Loucy (cell line): ENCODE data around the gene GUCY1A1.

Source experiments
- H2AFZ ChIP-seq: fragments of 200-600 bp; sonication (generic); 2 replicates; pipeline ENCODE4 v1.6.0; 2016; ENCODE audit warnings: antibody characterized with exemption, mild to moderate bottlenecking, low read length, moderate library complexity
- H3F3A ChIP-seq: fragments of 200-600 bp; 2 replicates; pipeline ENCODE4 v1.6.0; 2016; ENCODE audit warnings: antibody characterized with exemption, low read depth, mild to moderate bottlenecking
- H3K27me3 ChIP-seq: fragments of 200-600 bp; sonication (generic); 2 replicates; pipeline ENCODE4 v1.6.1; 2014; ENCODE audit warnings: low read length, mild to moderate bottlenecking; ENCODE audit not compliant: insufficient read depth, poor library complexity, severe bottlenecking
- H3K36me3 ChIP-seq: fragments of 200-600 bp; sonication (generic); 2 replicates; pipeline ENCODE4 v1.6.1; 2016; ENCODE audit warnings: low read length; ENCODE audit not compliant: insufficient read depth
- H3K4me1 ChIP-seq: fragments of 200-600 bp; sonication (generic); 2 replicates; pipeline ENCODE4 v1.5.1; 2014; ENCODE audit warnings: low read length, mild to moderate bottlenecking; ENCODE audit not compliant: insufficient read depth, poor library complexity, severe bottlenecking
- H3K4me2 ChIP-seq: fragments of 200-600 bp; sonication (generic); 2 replicates; pipeline ENCODE4 v1.6.0; 2014; ENCODE audit warnings: antibody characterized with exemption, low read length, low read depth, mild to moderate bottlenecking; ENCODE audit not compliant: poor library complexity, severe bottlenecking
- H3K4me3 ChIP-seq: fragments of 200-600 bp; sonication (generic); 2 replicates; pipeline ENCODE4 v1.5.1; 2014; ENCODE audit warnings: low read length, mild to moderate bottlenecking, mixed read lengths; ENCODE audit not compliant: poor library complexity, severe bottlenecking
- H3K79me2 ChIP-seq: fragments of 200-600 bp; sonication (generic); 2 replicates; pipeline ENCODE4 v1.6.1; 2014; ENCODE audit warnings: low read length; ENCODE audit not compliant: insufficient read depth
- H3K9ac ChIP-seq: fragments of 200-600 bp; sonication (generic); 2 replicates; pipeline ENCODE4 v1.6.0; 2014; ENCODE audit warnings: mild to moderate bottlenecking, low read depth, low read length, moderate library complexity; ENCODE audit not compliant: poor library complexity, severe bottlenecking
- H3K9me2 ChIP-seq: fragments of 200-600 bp; sonication (generic); replicated peaks from 2 replicates; pipeline ENCODE4 v1.6.1; 2016; ENCODE audit warnings: low read depth, low read length, mixed read lengths
- H3K9me3 ChIP-seq: fragments of 200-600 bp; sonication (generic); 2 replicates; pipeline ENCODE4 v1.6.1; 2014; ENCODE audit warnings: mild to moderate bottlenecking, antibody characterized with exemption, low read length, low read depth; ENCODE audit not compliant: insufficient read depth
- H4K20me1 ChIP-seq: fragments of 200-600 bp; sonication (generic); 2 replicates; pipeline ENCODE4 v1.6.0; 2014; ENCODE audit warnings: antibody characterized with exemption, low read length, mild to moderate bottlenecking; ENCODE audit not compliant: insufficient read depth, poor library complexity, severe bottlenecking
- CTCF ChIP-seq: fragments of 200-600 bp; sonication (generic); conservative IDR thresholded peaks from 2 replicates; pipeline ENCODE4 v1.5.1; 2014; ENCODE audit warnings: mild to moderate bottlenecking, antibody characterized with exemption, low read length
- EZH2phosphoT487 ChIP-seq: fragments of 200-600 bp; IDR thresholded peaks from 2 replicates; pipeline ENCODE4 v1.6.1; 2018; ENCODE audit warnings: antibody characterized with exemption, mild to moderate bottlenecking, moderate library complexity, borderline replicate concordance

GUCY1A1 gene

GRCh38 chr4:155656025-155656424 is 10.6 kb upstream of the GUCY1A1 start:
- H3K9ac ChIP-seq: no peak overlapping the region
- H3K4me2 ChIP-seq: no peak overlapping the region
- no peaks in the 10 kb centered on the region for H3K4me1 ChIP-seq
- no peaks in the 10 kb centered on the region for H4K20me1 ChIP-seq
- no peaks in the 10 kb centered on the region for H3K36me3 ChIP-seq
- H3K79me2 ChIP-seq: no peaks in the 10 kb centered on the region
- H3K9me2 ChIP-seq: no peaks in the 10 kb centered on the region
- H3K9me3 ChIP-seq: no peaks in the 10 kb centered on the region
- no peaks in the 10 kb centered on the region for H3K27me3 ChIP-seq
- TF ChIP-seq CTCF: no peak
- no peak for TF ChIP-seq EZH2phosphoT487
- H3F3A ChIP-seq: no peaks in the 10 kb centered on the region
- no peak overlapping the region for H3K4me3 ChIP-seq
- H2AFZ ChIP-seq: no peak overlapping the region

GRCh38 chr4:155657169-155657568 is 9.5 kb upstream of the GUCY1A1 start:
- no peaks in the 10 kb centered on the region for H3K79me2 ChIP-seq
- no peaks in the 10 kb centered on the region for H3F3A ChIP-seq
- H3K36me3 ChIP-seq: no peaks in the 10 kb centered on the region
- TF ChIP-seq EZH2phosphoT487 (no peak), CTCF (no peak)
- H3K27me3 ChIP-seq: no peaks in the 10 kb centered on the region
- no peak overlapping the region for H3K9ac ChIP-seq
- no peaks in the 10 kb centered on the region for H4K20me1 ChIP-seq
- H3K4me3 ChIP-seq: no peak overlapping the region
- no peaks in the 10 kb centered on the region for H3K4me1 ChIP-seq
- no peak overlapping the region for H3K4me2 ChIP-seq
- no peak overlapping the region for H2AFZ ChIP-seq
- H3K9me3 ChIP-seq: no peaks in the 10 kb centered on the region
- H3K9me2 ChIP-seq: no peaks in the 10 kb centered on the region

- no peak overlapping the region for H3K9ac ChIP-seq
- H3K4me3 ChIP-seq: no peak overlapping the region
- H3K79me2 ChIP-seq: no peaks in the 10 kb centered on the region
- H3K9me3 ChIP-seq: no peaks in the 10 kb centered on the region
- no peaks in the 10 kb centered on the region for H3K9me2 ChIP-seq
- H4K20me1 ChIP-seq: no peaks in the 10 kb centered on the region
- no peaks in the 10 kb centered on the region for H3K27me3 ChIP-seq
- no peaks in the 10 kb centered on the region for H3F3A ChIP-seq
- no peak for TF ChIP-seq EZH2phosphoT487
- no peak for TF ChIP-seq CTCF
- H3K4me2 ChIP-seq: no peak overlapping the region
- no peaks in the 10 kb centered on the region for H3K4me1 ChIP-seq
- no peak overlapping the region for H2AFZ ChIP-seq
- H3K36me3 ChIP-seq: no peaks in the 10 kb centered on the region
These were observed 8.5 kb upstream of the GUCY1A1 start for GRCh38 chr4:155657985-155658680.
